A204.1 (cell line): ENCODE data around the gene ACTL7A.

Experiments
- FAIRE-seq: peaks from 2 replicates; lab custom pipeline; 2012; peaks lifted over from hg19 to GRCh38; lab: Jason Lieb, UNC

Gene ACTL7A

DNA sequence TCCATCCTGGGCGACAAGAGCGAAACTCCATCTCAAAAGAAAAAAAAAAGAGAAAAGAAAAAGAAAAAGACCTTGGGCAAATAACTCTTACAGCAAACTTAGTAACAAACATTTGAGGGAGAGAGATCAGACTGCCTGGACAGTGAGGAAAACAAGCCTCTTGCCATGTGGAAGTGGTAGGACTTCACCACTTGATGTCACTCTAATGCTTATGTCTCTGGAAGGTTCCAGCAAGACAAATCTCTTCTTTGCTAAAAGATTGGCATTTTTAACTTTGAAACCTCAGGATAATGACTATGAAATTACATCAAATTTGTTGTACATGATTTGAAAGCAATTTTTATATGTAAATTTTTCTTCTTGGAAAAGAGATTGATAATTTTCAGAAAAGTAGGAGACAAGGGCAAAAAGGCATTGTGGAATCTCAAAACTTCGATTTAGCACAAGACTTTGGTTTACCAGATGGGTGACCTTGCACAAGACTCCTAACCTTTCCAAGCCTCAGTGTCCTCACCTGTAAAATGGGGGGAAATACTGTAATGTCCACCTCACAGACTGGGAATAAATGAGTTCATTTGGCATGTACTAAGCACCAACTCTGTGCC is 11.7 kb upstream of the ACTL7A start:
- peak; percentile 56 for FAIRE-seq

- FAIRE-seq, result no peak
Measured at GRCh38 chr9:108851138-108851537, 10.9 kb upstream of the ACTL7A start.

GRCh38 chr9:108852079-108852478 is 10.0 kb upstream of the ACTL7A start:
- FAIRE-seq, result no peak

GRCh38 chr9:108854094-108854493 is 8.0 kb upstream of the ACTL7A start:
- no peak for FAIRE-seq

GRCh38 chr9:108854641-108855528 is 7.2 kb upstream of the ACTL7A start:
- FAIRE-seq, result no peak

DNA sequence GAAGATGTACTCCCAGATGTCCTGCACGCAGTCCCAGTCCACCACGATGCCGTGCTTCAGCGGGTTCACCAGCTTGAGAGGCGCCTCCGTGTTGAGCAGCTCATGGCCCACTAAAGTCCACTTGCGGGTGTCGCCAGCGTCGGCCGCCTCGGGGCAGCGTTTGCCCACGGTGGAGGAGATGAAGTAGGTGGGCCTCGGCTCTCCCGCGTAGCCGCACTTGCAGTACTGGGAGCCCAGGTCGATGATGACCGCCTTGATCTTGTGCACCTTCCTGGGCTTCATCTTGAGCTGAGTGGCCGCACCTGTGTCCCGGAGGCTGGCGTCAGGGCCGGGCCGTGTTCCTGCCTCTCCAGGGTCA is 6.6 kb upstream of the ACTL7A start:
- no peak for FAIRE-seq

- FAIRE-seq, result no peak
Measured at GRCh38 chr9:108855888-108856287, 6.2 kb upstream of the ACTL7A start, which contains the start of gene ACTL7B. Gene ACTL7B, minus strand, starts transcription at chr9:108855986. Its CDS starts 56 bp downstream, at chr9:108855930.

DNA sequence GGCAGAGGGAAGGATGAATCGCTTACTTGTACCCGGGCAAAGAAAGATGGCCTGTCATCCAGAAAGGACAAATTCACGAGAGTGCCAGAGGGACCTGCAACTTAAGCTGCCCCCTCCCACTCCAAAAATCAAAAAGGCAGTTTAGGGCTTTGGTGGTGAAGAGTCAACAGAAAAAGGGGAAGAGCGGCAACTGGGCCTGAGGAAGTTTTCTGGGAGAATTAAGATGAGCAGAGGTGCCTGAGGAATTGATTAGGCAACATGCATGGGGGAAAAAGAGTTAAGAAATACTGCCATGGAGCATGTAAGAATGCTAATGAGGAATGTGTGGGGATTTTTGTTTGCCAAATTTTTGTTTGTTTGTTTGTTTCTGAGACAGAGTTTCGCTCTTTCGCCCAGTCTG is 4.5 kb upstream of the ACTL7A start:
- no peak for FAIRE-seq

DNA sequence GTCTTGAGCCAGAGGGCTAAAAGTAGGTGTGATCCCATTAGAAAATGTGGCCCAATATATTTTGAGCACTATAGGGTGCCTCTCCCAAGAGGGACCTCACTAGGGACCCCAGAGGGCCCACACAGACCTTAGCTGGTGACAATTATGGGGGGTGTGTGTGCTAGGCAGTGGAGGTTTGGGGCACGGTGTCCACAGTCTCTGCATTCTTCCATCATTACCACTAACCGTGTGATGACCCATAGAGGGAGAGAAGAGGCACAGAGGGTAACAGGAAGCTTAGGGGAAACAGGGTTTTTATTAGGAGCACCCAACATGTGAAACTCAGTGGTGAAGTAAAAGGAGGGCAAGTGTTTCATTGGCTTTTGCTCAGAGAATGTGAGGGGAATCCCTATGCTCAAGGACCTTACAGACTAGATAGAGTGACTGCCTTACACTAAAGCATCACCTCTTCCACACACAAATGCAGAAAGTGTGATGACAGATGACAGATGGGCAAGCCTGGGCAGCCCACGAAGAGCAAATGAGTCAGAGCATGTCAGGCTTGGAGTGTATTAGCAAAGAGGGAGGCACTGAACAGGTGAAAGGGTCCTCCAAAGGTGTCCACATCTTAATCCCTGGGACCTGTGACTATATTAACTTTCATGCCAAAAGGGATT is 2.5 kb upstream of the ACTL7A start:
- no peak for FAIRE-seq

DNA sequence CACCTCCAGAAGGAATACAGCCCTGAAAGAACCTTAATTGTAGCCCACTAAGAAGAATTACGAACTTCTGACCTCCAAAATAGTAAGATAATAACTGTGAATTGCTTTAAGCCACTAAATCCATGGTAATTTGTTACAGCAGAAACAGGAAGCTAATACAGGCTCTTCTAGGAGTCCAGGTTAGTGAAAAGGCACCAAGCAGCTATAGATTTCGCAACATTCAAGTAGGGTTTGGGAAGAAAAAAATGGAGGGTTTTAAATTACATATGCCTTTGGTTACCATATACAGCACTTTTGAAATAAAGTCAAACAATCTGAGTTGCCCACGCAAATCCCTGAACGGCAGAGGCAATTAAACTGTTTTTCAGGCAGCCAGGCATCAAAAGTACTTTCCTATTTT is 1.7 kb upstream of the ACTL7A start:
- FAIRE-seq, result no peak

- FAIRE-seq, result no peak
Measured at GRCh38 chr9:108860764-108861163, 1.3 kb upstream of the ACTL7A start.

- no peak for FAIRE-seq
Measured at GRCh38 chr9:108861464-108861863, 602 bp upstream of the ACTL7A start.

DNA sequence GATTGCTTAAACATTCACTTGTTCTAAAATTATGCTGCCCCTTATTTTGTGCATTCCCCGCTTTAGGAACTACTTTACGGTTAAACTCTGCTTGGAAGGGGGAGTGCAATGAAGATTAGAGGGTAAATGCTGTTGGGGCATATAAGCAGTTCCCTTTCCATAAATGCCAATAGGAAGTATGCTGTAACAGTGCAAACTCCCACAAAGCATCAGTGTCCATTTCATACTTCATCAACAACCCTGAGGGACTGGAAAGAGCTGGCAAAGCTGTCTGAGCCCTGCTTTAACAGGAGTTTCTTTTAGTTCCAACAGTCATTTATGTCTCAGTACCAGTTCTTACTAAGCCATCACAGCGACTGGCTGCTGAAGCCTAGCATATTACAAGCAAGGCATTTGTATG is 1.8 kb downstream of the ACTL7A start:
- FAIRE-seq, result no peak

DNA sequence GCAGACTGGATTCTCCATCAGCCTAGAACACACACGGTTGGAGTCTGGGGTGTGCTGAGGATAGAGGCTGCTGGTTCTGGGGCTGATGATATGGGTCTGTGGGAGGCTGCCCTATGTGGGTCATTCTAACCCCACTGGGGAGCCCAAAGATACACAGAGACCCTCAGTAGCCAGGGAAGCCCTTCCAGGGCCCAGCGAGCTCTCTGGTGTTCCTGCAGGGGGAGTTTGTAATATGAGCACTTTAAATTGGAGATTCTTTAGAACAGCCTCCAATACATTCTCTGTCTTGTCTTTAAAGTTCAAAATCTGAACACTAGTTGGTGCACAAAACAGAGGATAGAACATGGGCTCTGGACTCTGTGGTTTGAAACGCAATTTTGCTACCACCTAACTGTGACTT is 2.4 kb downstream of the ACTL7A start:
- no peak for FAIRE-seq

- FAIRE-seq, result no peak
Measured at GRCh38 chr9:108865037-108865436, 3.0 kb downstream of the ACTL7A start.

DNA sequence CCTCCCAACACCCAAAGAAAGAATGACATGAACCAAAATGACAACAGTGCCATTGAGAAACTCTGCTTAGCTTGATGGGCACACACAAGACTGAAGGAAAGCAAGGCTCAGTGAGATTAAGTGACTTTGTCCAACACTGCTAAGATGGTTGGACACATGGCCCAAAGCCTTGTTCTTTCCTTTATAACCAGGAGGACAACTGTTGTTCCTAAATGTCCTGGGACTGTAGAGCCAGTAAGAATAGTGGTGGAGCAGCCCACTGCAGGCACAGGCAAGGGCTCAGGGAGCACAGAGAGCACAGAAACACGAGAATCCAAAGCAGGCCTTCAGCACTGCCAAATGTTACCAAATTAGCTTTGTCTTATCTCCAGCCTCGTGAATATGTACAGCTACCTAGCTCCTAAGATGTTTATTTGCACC is 3.9 kb downstream of the ACTL7A start:
- FAIRE-seq, result no peak

GRCh38 chr9:108867116-108867515 is 5.0 kb downstream of the ACTL7A start:
- no peak for FAIRE-seq

- no peak for FAIRE-seq
Measured at GRCh38 chr9:108867829-108868228, 5.8 kb downstream of the ACTL7A start.

GRCh38 chr9:108869092-108869725 is 7.1 kb downstream of the ACTL7A start:
- no peak for FAIRE-seq

- no peak for FAIRE-seq
Measured at GRCh38 chr9:108874058-108874788, 12.2 kb downstream of the ACTL7A start.

GRCh38 chr9:108876425-108876824 is 14.4 kb downstream of the ACTL7A start:
- no peak for FAIRE-seq

DNA sequence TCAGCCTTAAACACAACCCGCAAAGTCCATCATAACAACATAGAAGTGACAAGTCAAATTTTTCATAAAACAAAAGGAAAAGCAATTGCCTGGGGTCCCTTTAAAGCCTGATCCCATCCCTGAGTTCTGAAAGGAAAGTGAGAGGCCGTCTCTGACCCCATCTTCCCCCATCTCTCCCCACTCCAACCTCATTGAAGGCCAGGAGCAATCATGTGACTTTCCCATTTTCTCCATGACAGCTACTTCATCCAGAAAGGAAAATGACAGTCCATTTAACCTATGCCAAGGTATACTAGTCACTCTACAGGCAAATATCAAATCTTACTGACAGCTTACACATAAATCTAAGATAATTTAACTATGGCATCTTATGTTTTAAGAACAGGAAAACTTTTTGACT is 15.5 kb downstream of the ACTL7A start:
- no peak for FAIRE-seq
